ENCODE results near the gene TMEM38B. TPM values are rescaled to one million over a fixed set of nuclear protein-coding genes. Genes with fewer than 3 reads are reported as not detected.

The TMEM38B gene
- total RNA-seq, 3 donors from 2014 or later (not counting 1 experiment from before 2014, with no cell fraction given) = 5.7 to 8.0 (median 8.0) TPM

Other genes starting within 250 kb of the TMEM38B start
- 1 to 10 TPM; 2.0 to 4.2 (median 2.1) TPM for gene FSD1L, start 246.5 kb upstream of the TMEM38B start, total RNA-seq
- gene FKTN, start 136.4 kb upstream of the TMEM38B start, total RNA-seq = 10 to 100 TPM; 13.0 to 16.1 (median 13.1) TPM
- not detected for gene TAL2, start 32.1 kb upstream of the TMEM38B start, total RNA-seq

Measured in natural killer cell (primary cell).